Activated naive CD4-positive, alpha-beta T cell treated with anti-CD3 and anti-CD28 coated beads, Interleukin-2, amount 10 ng/mL, durations not matched to agents 7 days and 5 days (primary cell): ENCODE results near the gene CDKAL1.
"Not testable (repeated sequence)": the region's sequence is repeated elsewhere in the genome, so short reads cannot be mapped to it uniquely, and the experiment has no call there.

Experiments used
- CTCF ChIA-PET: fragments of 350-600 bp; sonication (Branson Sonifier 250); formaldehyde crosslinking; loops from one replicate; lab custom pipeline; 2021; ENCODE audit warnings: antibody characterized with exemption; lab: Charles Lee
- DNase-seq: peaks from one replicate; pipeline ENCODE4 v3.0.0-alpha.2; 2020
- H3K27ac Mint-ChIP-seq: one replicate; pipeline ENCODE4 v1.8.0; 2021; ENCODE audit warnings: mild to moderate bottlenecking, moderate library complexity, mixed read lengths
- H3K27me3 Mint-ChIP-seq: one replicate; pipeline ENCODE4 v1.8.0; 2021; ENCODE audit warnings: mild to moderate bottlenecking, mixed read lengths
- H3K36me3 Mint-ChIP-seq: one replicate; pipeline ENCODE4 v1.8.0; 2021; ENCODE audit warnings: mixed read lengths
- H3K4me1 Mint-ChIP-seq: one replicate; pipeline ENCODE4 v1.8.0; 2021; ENCODE audit warnings: mixed read lengths
- H3K4me3 Mint-ChIP-seq: one replicate; pipeline ENCODE4 v1.8.0; 2021; ENCODE audit warnings: mild to moderate bottlenecking, moderate library complexity, mixed read lengths
- H3K9me3 Mint-ChIP-seq: one replicate; pipeline ENCODE4 v1.8.0; 2021; ENCODE audit warnings: mixed read lengths

CDKAL1 gene

GRCh38 chr6:20831251-20831650 is 297.0 kb downstream of the CDKAL1 start:
- H3K27ac Mint-ChIP-seq, H3K27me3 Mint-ChIP-seq, H3K4me3 Mint-ChIP-seq, DNase-seq, CTCF ChIA-PET, H3K36me3 Mint-ChIP-seq, H3K9me3 Mint-ChIP-seq: not testable (repeated sequence)
- H3K4me1 Mint-ChIP-seq: peaks cover 17% of the 10 kb centered on the region

GRCh38 chr6:20833881-20834515 is 299.7 kb downstream of the CDKAL1 start:
- CTCF ChIA-PET: no interaction called here

DNA sequence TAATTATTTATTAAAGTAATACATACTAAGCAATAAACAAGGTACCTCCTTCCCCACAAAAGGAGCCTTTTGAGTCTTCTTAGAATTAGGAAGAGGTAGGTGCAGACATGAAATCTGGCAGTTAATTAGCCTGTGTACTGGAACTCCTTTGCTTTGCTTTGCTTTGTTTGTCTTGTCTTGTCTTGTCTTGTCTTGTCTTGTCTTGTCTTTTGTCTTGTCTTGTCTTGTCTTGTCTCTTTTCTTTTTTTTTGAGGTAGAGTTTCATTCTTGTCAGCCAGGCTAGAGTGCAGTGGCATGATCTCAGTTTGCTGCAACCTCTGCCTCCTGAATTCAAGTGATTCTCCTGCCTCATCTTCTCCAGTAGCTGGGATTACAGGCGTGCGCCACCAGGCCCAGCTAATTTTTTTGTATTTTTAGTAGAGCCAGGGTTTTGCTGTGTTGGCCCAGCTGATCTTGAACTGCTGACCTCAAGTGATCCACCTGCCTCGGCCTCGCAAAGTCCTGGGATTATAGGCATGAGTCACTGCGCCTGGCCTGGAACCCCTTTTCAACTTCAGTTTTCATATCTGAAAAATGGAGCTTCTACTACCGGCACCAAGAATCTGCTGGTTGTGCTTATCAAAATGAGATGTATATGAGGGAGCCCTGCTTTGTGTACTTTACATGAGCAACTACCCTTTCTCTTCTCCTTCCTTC is 301.2 kb downstream of the CDKAL1 start:
- Mint-ChIP-seq H3K27me3 (no peaks in the 10 kb centered on the region), H3K27ac (no peak overlapping the region), H3K9me3 (peaks cover 3% of the 10 kb centered on the region), H3K4me1 (peaks cover 41% of the 10 kb centered on the region), H3K4me3 (no peak overlapping the region), H3K36me3 (peaks cover 12% of the 10 kb centered on the region)
- no peak for DNase-seq
- CTCF ChIA-PET: no interaction called here

More at GRCh38 chr6:20833881-20834515, 299.7 kb downstream of the CDKAL1 start:
- no peaks in the 10 kb centered on the region for H3K27me3 Mint-ChIP-seq
- H3K9me3 Mint-ChIP-seq: no peaks in the 10 kb centered on the region
- H3K4me1 Mint-ChIP-seq: peaks cover 35% of the 10 kb centered on the region
- H3K36me3 Mint-ChIP-seq: peaks cover 8% of the 10 kb centered on the region
- no peak overlapping the region for H3K27ac Mint-ChIP-seq
- no peak overlapping the region for H3K4me3 Mint-ChIP-seq
- no peak for DNase-seq

GRCh38 chr6:20837189-20837588 is 302.9 kb downstream of the CDKAL1 start:
- Mint-ChIP-seq H3K36me3 (peaks cover 13% of the 10 kb centered on the region), H3K9me3 (peaks cover 3% of the 10 kb centered on the region), H3K27me3 (no peaks in the 10 kb centered on the region), H3K4me3 (no peak overlapping the region), H3K4me1 (peaks cover 49% of the 10 kb centered on the region), H3K27ac (peak overlapping the region; percentile 33)
- CTCF ChIA-PET: no interaction called here
- peak; percentile 31 for DNase-seq

DNA sequence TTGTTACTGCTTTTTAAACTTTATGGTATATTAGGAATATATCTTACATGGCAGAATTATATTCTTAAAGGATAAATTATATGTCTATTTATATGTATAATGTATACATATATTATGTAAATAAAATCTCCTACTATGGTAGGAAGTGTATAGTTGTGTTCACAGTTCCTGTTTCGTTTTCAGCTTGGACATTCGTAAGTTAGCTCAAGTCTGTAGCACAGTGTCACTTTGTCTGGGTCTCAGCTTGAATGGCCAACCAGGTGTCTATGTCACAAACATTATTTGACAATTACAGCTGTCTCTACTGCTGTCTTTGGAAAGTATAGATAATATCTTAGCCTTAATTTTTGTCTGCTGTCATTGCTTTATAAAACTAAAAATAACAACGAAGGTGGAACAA is 303.9 kb downstream of the CDKAL1 start:
- CTCF ChIA-PET: no interaction called here
- no peak overlapping the region for H3K27ac Mint-ChIP-seq
- H3K4me3 Mint-ChIP-seq: no peak overlapping the region
- peaks cover 13% of the 10 kb centered on the region for H3K36me3 Mint-ChIP-seq
- H3K9me3 Mint-ChIP-seq: peaks cover 3% of the 10 kb centered on the region
- H3K4me1 Mint-ChIP-seq: peaks cover 47% of the 10 kb centered on the region
- no peak for DNase-seq
- H3K27me3 Mint-ChIP-seq: no peaks in the 10 kb centered on the region

- CTCF ChIA-PET: no interaction called here
- Mint-ChIP-seq H3K4me3 (no peak overlapping the region), H3K27ac (no peak overlapping the region), H3K4me1 (peaks cover 33% of the 10 kb centered on the region), H3K9me3 (peaks cover 3% of the 10 kb centered on the region), H3K27me3 (no peaks in the 10 kb centered on the region), H3K36me3 (peaks cover 14% of the 10 kb centered on the region)
- no peak for DNase-seq
Observed at GRCh38 chr6:20839630-20840029, 305.4 kb downstream of the CDKAL1 start.

DNA sequence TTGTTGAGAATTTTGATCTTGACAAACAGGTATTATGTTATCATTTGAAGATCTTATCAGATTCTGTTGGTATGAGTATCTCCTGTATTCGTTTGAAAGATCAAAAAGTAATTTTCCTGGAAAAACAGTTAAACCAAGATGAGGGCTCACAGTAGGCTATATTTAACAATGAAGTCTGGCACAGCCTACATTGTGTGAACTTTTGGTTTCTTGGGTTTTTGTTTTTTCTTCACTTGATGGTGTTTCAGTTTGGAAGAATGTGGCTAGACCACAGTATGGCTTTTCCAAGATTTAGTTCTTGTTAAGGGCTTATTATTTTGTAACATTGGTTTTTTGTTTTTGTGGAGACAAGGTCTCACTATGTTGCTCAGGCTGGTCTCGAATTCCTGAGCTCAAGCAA is 306.4 kb downstream of the CDKAL1 start:
- peaks cover 3% of the 10 kb centered on the region for H3K9me3 Mint-ChIP-seq
- H3K27me3 Mint-ChIP-seq: no peaks in the 10 kb centered on the region
- H3K4me3 Mint-ChIP-seq: no peak overlapping the region
- H3K27ac Mint-ChIP-seq: peak overlapping the region; percentile 51
- peaks cover 14% of the 10 kb centered on the region for H3K36me3 Mint-ChIP-seq
- no peak for DNase-seq
- H3K4me1 Mint-ChIP-seq: peaks cover 32% of the 10 kb centered on the region
- CTCF ChIA-PET: no interaction called here

GRCh38 chr6:20841806-20842205 is 307.5 kb downstream of the CDKAL1 start:
- H3K27me3 Mint-ChIP-seq: no peaks in the 10 kb centered on the region
- H3K27ac Mint-ChIP-seq: no peak overlapping the region
- DNase-seq: no peak
- H3K36me3 Mint-ChIP-seq: peaks cover 22% of the 10 kb centered on the region
- H3K9me3 Mint-ChIP-seq: peaks cover 3% of the 10 kb centered on the region
- no peak overlapping the region for H3K4me3 Mint-ChIP-seq
- peaks cover 32% of the 10 kb centered on the region for H3K4me1 Mint-ChIP-seq
- CTCF ChIA-PET: no interaction called here

DNA sequence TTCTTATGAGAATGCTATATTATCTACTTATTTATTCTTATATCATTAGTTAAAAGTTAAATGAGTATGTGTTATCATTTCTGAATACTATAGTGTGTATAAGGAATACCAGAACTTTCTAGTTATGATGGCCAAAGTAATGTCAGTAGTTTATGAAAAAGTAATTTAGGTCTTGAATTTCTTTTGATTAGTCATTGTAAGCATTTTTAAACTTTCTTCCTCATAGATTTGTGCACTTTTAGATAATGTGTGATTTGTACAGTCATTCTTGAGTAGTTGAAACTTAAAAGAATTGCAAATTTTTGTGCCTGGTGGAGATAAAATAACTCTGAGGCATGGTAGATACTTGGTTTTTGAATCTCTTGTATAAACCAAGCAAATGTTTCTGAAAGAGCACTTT is 311.3 kb downstream of the CDKAL1 start:
- Mint-ChIP-seq H3K36me3 (peaks cover 26% of the 10 kb centered on the region), H3K27me3 (no peaks in the 10 kb centered on the region), H3K4me1 (peaks cover 15% of the 10 kb centered on the region), H3K4me3 (no peak overlapping the region), H3K9me3 (no peaks in the 10 kb centered on the region), H3K27ac (no peak overlapping the region)
- CTCF ChIA-PET: no interaction called here
- no peak for DNase-seq

DNA sequence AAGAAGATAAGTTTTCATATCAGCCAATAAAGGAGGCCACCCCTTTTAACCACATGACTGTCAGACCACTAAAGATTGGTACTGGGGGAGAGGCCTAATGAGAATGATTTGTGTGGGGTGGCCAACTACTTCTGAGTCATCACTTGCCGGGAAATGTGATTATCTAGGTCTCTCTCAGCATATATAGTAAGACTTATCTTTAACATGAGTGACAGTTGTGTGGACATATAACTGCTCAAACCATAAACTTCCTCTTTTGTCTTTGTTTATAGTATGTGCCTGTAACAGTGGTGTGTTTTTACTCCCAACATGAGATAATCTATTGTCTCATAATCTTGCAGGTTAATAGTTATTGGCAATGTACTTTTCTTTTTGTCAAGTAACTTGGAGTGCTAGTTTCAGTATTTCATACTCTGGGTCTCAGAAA is 312.4 kb downstream of the CDKAL1 start:
- DNase-seq: no peak
- CTCF ChIA-PET: no interaction called here
- H3K36me3 Mint-ChIP-seq: peaks cover 23% of the 10 kb centered on the region
- no peaks in the 10 kb centered on the region for H3K27me3 Mint-ChIP-seq
- peaks cover 13% of the 10 kb centered on the region for H3K4me1 Mint-ChIP-seq
- H3K4me3 Mint-ChIP-seq: no peak overlapping the region
- H3K27ac Mint-ChIP-seq: no peak overlapping the region
- H3K9me3 Mint-ChIP-seq: no peaks in the 10 kb centered on the region

GRCh38 chr6:20847904-20848303 is 313.6 kb downstream of the CDKAL1 start:
- no peak overlapping the region for H3K4me3 Mint-ChIP-seq
- CTCF ChIA-PET: no interaction called here
- DNase-seq: no peak
- no peaks in the 10 kb centered on the region for H3K27me3 Mint-ChIP-seq
- no peaks in the 10 kb centered on the region for H3K9me3 Mint-ChIP-seq
- no peak overlapping the region for H3K27ac Mint-ChIP-seq
- peaks cover 21% of the 10 kb centered on the region for H3K36me3 Mint-ChIP-seq
- H3K4me1 Mint-ChIP-seq: peaks cover 11% of the 10 kb centered on the region

DNA sequence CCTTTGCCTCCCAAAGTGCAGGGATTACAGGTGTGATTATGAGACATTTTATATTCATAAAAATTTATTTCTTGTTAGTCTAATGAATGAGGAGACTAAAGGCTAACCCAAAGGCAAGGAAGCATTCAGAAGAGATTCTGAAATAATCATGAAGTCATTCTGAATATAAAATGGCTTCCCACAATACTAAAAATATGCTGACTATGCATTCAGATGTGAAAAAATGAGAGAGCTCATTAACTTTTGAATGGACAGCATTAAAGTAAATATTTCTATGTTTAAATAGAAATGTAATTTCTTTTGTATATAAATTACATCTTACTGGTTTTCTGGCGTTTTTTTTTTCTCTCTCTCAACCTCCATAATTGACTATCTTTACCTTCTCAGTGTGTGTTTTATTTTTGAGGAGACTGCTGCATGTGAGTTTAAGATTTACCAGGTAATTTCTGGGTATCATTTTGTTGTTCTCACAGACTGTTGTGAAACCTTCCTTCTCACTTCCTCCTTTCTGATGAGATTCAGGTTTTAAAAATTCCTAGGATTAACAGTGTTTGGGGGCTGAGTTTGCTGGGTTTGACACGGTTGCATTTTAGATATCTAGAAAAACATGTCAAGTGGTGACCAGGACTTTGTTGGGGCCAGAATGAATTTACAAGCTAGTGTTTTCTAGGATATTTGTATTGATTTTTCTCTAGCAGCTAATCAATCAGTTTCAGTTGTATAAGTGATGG is 316.6 kb downstream of the CDKAL1 start:
- CTCF ChIA-PET: no interaction called here
- peaks cover 11% of the 10 kb centered on the region for H3K4me1 Mint-ChIP-seq
- no peak overlapping the region for H3K4me3 Mint-ChIP-seq
- no peak for DNase-seq
- H3K9me3 Mint-ChIP-seq: no peaks in the 10 kb centered on the region
- H3K36me3 Mint-ChIP-seq: peaks cover 18% of the 10 kb centered on the region
- H3K27me3 Mint-ChIP-seq: no peaks in the 10 kb centered on the region
- no peak overlapping the region for H3K27ac Mint-ChIP-seq

- no peak for DNase-seq
- CTCF ChIA-PET: no interaction called here
- Mint-ChIP-seq H3K27ac (no peak overlapping the region), H3K4me1 (peaks cover 6% of the 10 kb centered on the region), H3K36me3 (peaks cover 12% of the 10 kb centered on the region), H3K27me3 (no peaks in the 10 kb centered on the region), H3K4me3 (no peak overlapping the region), H3K9me3 (no peaks in the 10 kb centered on the region)
Observed at GRCh38 chr6:20851795-20852194, 317.5 kb downstream of the CDKAL1 start.

DNA sequence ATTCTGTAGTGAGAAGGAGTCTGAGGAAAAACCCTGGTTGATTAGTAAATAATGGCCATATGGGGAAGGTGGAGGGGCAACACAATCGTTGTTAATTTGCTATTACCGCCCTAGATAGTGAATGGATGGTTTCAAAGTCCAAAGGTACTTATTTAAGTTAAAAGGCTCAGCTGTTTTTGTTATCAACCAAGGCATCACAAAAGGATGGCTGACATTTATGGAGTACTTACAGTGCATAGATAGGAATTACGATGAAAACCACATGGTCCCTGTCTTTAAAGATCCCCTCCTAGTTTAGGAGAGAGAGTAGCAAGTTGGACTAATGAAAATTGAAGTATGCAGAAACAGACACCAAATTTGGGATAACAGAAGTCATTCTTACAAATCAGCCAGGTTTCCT is 319.6 kb downstream of the CDKAL1 start:
- Mint-ChIP-seq H3K4me1 (peaks cover 3% of the 10 kb centered on the region), H3K27me3 (no peaks in the 10 kb centered on the region), H3K9me3 (no peaks in the 10 kb centered on the region), H3K27ac (no peak overlapping the region), H3K4me3 (no peak overlapping the region), H3K36me3 (no peaks in the 10 kb centered on the region)
- CTCF ChIA-PET: no interaction called here
- no peak for DNase-seq
